H1 (cell line): ENCODE measurements around the gene COPG1. TPM values are rescaled to one million over a fixed set of nuclear protein-coding genes. Genes with fewer than 3 reads are reported as not detected.

Source experiments
- CBX5 ChIP-seq: fragments of 300-800, 300-1000 bp; sonication (generic); IDR thresholded peaks from 2 replicates; pipeline ENCODE4 v1.7.1; 2016; ENCODE audit warnings: antibody characterized with exemption, low read length, low read depth
- EP300 ChIP-seq, 2 experiments: IDR thresholded peaks; 1 replicate in 1 of 2; 2 replicates in 1 of 2; pipeline ENCODE4 v1.6.1; 2011 to 2012; ENCODE audit warnings: low read depth in 2 of 2, low read length in 2 of 2, mild to moderate bottlenecking in 2 of 2, borderline replicate concordance in 1 of 2, inconsistent platforms in 1 of 2, moderate library complexity in 1 of 2
- HDAC2 ChIP-seq, 2 experiments: fragments of 300-600 bp in 1 of 2; sonication (generic) in 1 of 2; IDR thresholded peaks; 2 replicates each; pipeline ENCODE4 v1.6.1; 2011 to 2012; ENCODE audit warnings: low read depth in 2 of 2, low read length in 2 of 2, mild to moderate bottlenecking in 2 of 2, moderate library complexity in 2 of 2, borderline replicate concordance in 1 of 2, inconsistent platforms in 1 of 2
- polyA plus RNA-seq, 7 experiments: library from polyadenylated mRNA; depleted of rRNA in 3 of 7; stranded (reverse) in 5 of 7; unstranded in 2 of 7; fragments of >200 nt in 5 of 7; fragments of 200-250 nt in 2 of 7; gene quantifications; 1 replicate in 5 of 7; 2 replicates in 1 of 7; 4 replicates in 1 of 7; pipeline versions ENCODE4 v1.2.1 to v1.2.3, GENCODE V29; 2011 to 2013; ENCODE audit warnings: missing spikeins in 2 of 7, mixed read lengths in 2 of 7
- total RNA-seq: library from RNA; stranded (reverse); fragmentation: NEBNext Ultra II Directional; extraction: Animal tissue kit (Norgen Biotek cat#: 25700); gene quantifications from 2 replicates; pipeline ENCODE4 v1.2.1, GENCODE V29; 2021

The COPG1 gene
- total and polyA plus RNA-seq, 2 of the 8 experiments (the other 6 are each of a cell fraction or from before 2014, with no cell fraction given), result 52.7 to 106 TPM

DNA sequence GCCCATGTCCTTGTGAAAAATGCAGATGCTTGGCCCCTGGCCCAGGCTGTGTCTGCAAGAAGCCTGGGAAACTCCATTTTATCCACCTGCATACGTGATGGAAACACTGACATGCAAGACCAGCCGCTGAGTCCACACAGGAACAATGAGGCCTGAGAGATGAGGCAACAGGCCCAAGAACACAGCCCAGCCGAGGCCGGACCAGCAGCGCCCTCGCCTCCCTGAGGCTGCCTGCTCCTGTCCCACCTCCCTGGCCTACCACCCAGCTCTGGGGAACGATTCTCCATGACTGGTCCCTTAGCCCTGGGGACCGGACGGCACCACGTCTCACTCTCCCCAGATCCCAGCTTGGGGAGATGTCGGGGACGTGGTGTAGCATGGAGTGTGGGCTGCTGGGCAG, 76.7 kb downstream of the COPG1 start (continued):
- no peak for TF ChIP-seq HDAC2 (IDR thresholded peaks at IDR 0.05; ENCODE audit: borderline replicate concordance in 1 of 2, low read depth in 2 of 2, low read length in 2 of 2)
- no peak for TF ChIP-seq EP300 (IDR thresholded peaks at IDR 0.05; ENCODE audit: borderline replicate concordance in 1 of 2, low read depth in 2 of 2, low read length in 2 of 2)
- no peak for TF ChIP-seq CBX5
